ENCODE data around the gene TPH2. TPM values are rescaled to one million over a fixed set of nuclear protein-coding genes. Genes with fewer than 3 reads are reported as not detected.

The TPH2 gene
- total RNA-seq, 4 donors from 2014 or later, result not detected

DNA sequence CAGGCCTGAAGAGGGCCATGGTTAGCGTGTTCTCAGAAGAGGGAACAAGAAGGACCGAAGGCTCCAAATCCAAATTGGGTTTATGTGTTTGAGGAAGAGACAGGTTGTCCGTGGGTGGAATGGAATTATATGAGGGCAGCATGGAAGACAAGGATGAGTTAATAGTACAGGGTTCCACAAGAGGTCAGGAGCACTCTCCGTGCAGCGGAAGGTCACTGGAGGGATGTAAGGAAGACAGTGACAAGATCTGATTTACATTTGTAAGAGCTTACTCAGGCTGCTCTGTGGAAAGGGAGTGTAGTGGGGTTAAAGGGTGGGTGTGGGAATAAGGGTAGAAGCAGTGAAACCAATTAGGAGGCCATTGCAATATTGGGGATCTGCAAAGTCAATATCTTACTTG lies 97.0 kb downstream of the TPH2 start:
- no peaks in the 10 kb centered on the region for H3K4me1 ChIP-seq
- no peaks in the 10 kb centered on the region for H3K36me3 ChIP-seq
- no peak overlapping the region for H3K4me3 ChIP-seq
- H3K9me3 ChIP-seq, result no peaks in the 10 kb centered on the region
- no peak overlapping the region for H3K27ac ChIP-seq
- TF ChIP-seq, protein P1, sequence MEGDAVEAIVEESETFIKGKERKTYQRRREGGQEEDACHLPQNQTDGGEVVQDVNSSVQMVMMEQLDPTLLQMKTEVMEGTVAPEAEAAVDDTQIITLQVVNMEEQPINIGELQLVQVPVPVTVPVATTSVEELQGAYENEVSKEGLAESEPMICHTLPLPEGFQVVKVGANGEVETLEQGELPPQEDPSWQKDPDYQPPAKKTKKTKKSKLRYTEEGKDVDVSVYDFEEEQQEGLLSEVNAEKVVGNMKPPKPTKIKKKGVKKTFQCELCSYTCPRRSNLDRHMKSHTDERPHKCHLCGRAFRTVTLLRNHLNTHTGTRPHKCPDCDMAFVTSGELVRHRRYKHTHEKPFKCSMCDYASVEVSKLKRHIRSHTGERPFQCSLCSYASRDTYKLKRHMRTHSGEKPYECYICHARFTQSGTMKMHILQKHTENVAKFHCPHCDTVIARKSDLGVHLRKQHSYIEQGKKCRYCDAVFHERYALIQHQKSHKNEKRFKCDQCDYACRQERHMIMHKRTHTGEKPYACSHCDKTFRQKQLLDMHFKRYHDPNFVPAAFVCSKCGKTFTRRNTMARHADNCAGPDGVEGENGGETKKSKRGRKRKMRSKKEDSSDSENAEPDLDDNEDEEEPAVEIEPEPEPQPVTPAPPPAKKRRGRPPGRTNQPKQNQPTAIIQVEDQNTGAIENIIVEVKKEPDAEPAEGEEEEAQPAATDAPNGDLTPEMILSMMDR (IDR thresholded peaks at IDR 0.05), result no peak
- no peak for TF ChIP-seq POLR2A (IDR thresholded peaks at IDR 0.05)
- H3K27me3 ChIP-seq, result no peaks in the 10 kb centered on the region
- no peak for DNase-seq

DNA sequence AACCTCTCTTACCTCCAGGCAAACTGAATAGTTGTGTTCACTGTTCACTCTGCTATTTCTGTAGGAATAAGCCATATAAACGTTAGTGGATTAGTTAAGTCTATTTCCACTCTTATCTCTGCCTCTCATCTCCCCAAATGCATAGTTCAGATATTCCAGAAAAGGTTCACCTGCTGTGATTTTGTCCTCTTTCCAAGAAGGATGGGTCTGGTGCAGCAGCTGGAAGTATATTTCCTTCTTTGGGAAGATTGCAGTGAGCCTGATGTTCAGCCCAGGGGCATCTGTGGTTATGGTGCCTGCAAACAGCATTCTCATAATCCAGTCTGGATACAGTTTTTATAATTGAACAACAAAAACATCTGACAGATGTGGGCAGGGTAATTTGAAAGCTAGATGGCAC lies 97.7 kb downstream of the TPH2 start:
- no peaks in the 10 kb centered on the region for H3K4me1 ChIP-seq
- DNase-seq, result no peak
- H3K27ac ChIP-seq, result no peak overlapping the region
- TF ChIP-seq POLR2A (IDR thresholded peaks at IDR 0.05), result no peak
- TF ChIP-seq, protein P1 (IDR thresholded peaks at IDR 0.05), result no peak
- no peaks in the 10 kb centered on the region for H3K36me3 ChIP-seq
- H3K9me3 ChIP-seq, result no peaks in the 10 kb centered on the region
- no peaks in the 10 kb centered on the region for H3K27me3 ChIP-seq
- no peak overlapping the region for H3K4me3 ChIP-seq

DNA sequence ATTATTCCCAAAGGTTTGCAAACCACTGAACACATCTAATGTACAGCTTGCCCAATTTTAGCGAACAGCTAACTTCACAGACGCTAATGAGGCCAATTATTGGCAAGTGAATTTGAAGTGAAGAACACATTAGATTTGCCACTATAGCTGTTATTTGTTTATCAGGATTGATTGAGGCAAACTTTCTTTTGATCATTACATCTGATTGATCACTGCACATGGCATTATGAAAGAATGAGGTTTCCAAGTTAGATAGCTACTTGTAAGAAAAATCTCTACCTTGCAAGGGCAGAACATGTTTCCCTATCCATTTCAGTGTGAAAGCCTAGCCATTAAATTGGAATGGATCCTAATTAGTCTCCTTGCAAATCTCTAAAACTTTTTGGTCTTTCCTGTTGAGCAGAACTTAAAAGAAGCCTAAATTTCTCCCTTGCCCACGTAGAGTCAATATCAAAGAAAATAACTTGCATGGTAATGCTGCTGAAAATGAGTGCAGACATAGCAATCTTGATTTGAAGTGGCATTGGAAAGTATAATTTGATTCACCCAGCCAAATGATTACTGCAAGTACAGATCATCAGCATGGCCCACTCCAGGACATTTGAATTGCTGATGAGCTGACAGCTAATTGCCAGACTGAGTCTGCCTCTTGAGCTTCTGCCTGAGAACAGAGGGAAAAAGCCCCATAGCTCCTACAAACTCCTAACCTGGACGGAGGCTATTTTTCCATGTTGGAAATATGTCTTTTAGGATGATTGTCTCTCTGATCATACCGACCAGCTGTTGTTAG lies 98.6 kb downstream of the TPH2 start:
- Histone ChIP-seq H3K27ac (no peak overlapping the region), H3K9me3 (no peaks in the 10 kb centered on the region), H3K36me3 (no peaks in the 10 kb centered on the region), H3K4me3 (no peak overlapping the region), H3K27me3 (no peaks in the 10 kb centered on the region), H3K4me1 (no peaks in the 10 kb centered on the region)
- DNase-seq, result no peak
- TF ChIP-seq, protein P1 (IDR thresholded peaks at IDR 0.05), result no peak
- no peak for TF ChIP-seq POLR2A (IDR thresholded peaks at IDR 0.05)

DNA sequence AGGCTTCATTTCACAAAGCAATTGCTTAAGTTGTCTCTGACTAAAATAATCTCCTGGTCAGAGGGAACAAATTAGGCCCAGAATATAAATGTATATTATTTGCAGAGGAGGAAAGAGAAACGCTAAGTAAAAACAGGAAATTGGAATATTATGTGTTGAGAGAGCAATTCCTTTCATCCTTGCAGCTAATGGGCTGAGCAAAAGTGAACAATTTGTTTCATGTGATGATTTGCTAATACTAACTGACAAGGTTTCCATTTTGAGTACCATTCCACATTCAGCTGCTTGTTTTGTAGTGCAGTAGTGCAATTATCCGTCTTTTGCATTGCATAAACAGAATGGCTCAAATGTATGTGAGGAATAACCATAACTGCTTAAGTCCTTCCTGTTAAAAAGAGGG lies 103.2 kb downstream of the TPH2 start:
- H3K36me3 ChIP-seq, result no peaks in the 10 kb centered on the region
- DNase-seq, result no peak
- H3K9me3 ChIP-seq, result no peaks in the 10 kb centered on the region
- H3K4me3 ChIP-seq, result no peak overlapping the region
- no peaks in the 10 kb centered on the region for H3K27me3 ChIP-seq
- H3K4me1 ChIP-seq, result no peaks in the 10 kb centered on the region
- H3K27ac ChIP-seq, result no peak overlapping the region
- TF ChIP-seq, protein P1 (IDR thresholded peaks at IDR 0.05), result no peak
- TF ChIP-seq POLR2A (IDR thresholded peaks at IDR 0.05), result no peak

DNA sequence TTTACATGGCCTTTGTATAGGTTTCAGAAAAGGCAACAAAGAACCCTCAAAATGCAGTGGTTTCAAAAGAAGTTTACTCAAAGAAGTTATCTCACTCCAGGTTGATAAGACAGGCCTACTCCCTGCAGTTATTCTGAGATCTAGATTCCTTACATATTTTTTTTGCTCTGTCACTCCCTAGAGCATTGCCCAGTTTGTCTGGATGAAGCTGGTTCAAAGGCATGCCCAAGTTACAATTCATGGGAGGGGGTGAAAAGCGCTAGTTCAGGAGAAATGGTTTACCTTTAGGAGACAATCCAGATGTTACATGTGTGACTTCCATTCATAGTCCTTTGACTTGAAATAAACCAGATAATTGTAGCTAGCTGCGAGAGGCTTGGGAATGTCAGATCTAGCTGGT lies 115.0 kb downstream of the TPH2 start:
- TF ChIP-seq, protein P1 (IDR thresholded peaks at IDR 0.05), result no peak
- TF ChIP-seq POLR2A (IDR thresholded peaks at IDR 0.05), result no peak
- no peak overlapping the region for H3K27ac ChIP-seq
- no peaks in the 10 kb centered on the region for H3K27me3 ChIP-seq
- no peak overlapping the region for H3K4me3 ChIP-seq
- H3K9me3 ChIP-seq, result no peaks in the 10 kb centered on the region
- DNase-seq, result no peak
- no peaks in the 10 kb centered on the region for H3K4me1 ChIP-seq
- H3K36me3 ChIP-seq, result no peaks in the 10 kb centered on the region

Data from Peyer's patch (tissue), 4 donors.